Upper lobe of left lung (tissue), 4 donors: ENCODE data around the gene LRRC74B.

ENCODE experiments used
- CTCF ChIP-seq, 6 experiments: fragments of 450-650 bp in 4 of 6; fragments of 200-600 bp in 2 of 6; sonication (generic) in 2 of 6; IDR thresholded peaks; one replicate each; pipeline ENCODE4 v1.5.1; 2016 to 2019; ENCODE audit warnings: antibody characterized with exemption in 6 of 6
- POLR2AphosphoS5 ChIP-seq, 2 donors: sonication (generic); formaldehyde crosslinking; IDR thresholded peaks; one replicate each; pipeline ENCODE4 v1.5.1; 2017; ENCODE audit warnings: antibody characterized with exemption in 2 of 2

- TF ChIP-seq CTCF (IDR thresholded peaks at IDR 0.05) (no peak), POLR2AphosphoS5 (IDR thresholded peaks at IDR 0.05) (no peak)
Observed at GRCh38 chr22:21029486-21030025, 16.2 kb upstream of the LRRC74B start.
